Measurements from ENCODE around the gene ENOX2.

DNA sequence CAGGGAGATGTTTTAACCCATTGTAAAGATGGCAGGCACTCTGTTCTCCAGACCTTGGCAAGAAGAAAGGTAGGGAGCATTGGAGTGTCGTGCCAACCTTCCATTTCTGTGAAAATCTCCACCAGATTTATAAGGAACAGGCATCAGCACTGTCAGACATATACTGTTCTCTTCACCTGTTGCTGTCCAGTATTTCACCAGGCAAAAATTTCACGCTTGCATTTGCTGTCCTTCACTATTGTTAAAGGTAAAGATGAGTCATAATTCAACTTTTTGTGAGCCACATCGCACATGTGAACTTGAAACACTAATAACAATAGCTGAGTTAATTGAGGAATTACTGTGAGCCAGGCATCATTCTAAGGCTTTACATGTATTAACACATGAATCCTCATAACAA is 203.4 kb downstream of the ENOX2 start:
- TF ChIP-seq, protein P1, sequence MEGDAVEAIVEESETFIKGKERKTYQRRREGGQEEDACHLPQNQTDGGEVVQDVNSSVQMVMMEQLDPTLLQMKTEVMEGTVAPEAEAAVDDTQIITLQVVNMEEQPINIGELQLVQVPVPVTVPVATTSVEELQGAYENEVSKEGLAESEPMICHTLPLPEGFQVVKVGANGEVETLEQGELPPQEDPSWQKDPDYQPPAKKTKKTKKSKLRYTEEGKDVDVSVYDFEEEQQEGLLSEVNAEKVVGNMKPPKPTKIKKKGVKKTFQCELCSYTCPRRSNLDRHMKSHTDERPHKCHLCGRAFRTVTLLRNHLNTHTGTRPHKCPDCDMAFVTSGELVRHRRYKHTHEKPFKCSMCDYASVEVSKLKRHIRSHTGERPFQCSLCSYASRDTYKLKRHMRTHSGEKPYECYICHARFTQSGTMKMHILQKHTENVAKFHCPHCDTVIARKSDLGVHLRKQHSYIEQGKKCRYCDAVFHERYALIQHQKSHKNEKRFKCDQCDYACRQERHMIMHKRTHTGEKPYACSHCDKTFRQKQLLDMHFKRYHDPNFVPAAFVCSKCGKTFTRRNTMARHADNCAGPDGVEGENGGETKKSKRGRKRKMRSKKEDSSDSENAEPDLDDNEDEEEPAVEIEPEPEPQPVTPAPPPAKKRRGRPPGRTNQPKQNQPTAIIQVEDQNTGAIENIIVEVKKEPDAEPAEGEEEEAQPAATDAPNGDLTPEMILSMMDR (IDR thresholded peaks at IDR 0.05): no peak
- TF ChIP-seq POLR2A (IDR thresholded peaks at IDR 0.05): no peak
- TF ChIP-seq EP300 (IDR thresholded peaks at IDR 0.05): no peak

All from tibial nerve (tissue), 4 donors.